ENCODE data around the gene RPS6KA5.

DNA sequence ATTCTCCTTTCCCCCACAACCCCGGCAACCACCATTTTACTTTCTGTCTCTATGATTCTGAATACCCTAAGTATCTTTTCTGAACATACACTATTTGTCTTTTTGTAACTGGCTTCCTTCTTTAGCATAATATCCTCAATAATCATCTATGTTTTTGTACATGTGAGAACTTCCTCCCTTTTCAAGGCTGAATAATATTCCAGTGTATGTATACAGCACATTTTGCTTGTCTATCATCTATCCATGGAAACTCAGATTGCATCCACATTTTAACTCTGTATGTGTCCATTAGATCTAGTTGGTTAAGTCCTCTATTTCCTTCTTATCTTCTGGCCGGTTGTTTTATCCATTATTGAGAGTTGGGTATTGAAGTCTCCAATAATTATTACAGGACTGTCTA is 180.2 kb downstream of the RPS6KA5 start:
- TF ChIP-seq CTCF (IDR thresholded peaks at IDR 0.05) (no peak), POLR2A (IDR thresholded peaks at IDR 0.05) (no peak)
